ENCODE results near the gene WBP2. TPM values are rescaled to one million over a fixed set of nuclear protein-coding genes. Genes with fewer than 3 reads are reported as not detected.

WBP2 gene
- total RNA-seq, 2 experiments from 2014 or later = 29.9 to 117 TPM

GRCh38 chr17:75892556-75893224 lies 37.6 kb upstream of the WBP2 start:
- no peaks in the 10 kb centered on the region for H3K9me2 ChIP-seq (ENCODE audit: insufficient read depth, low read length)
- peaks cover 43% of the 10 kb centered on the region for H3K36me3 ChIP-seq (ENCODE audit: insufficient read depth, low read length)
- no peak overlapping the region for H3K27ac ChIP-seq (ENCODE audit: low read depth, low read length, poor library complexity, severe bottlenecking)
- intact Hi-C loops (cut with micrococcal nuclease; ENCODE audit: unreplicated experiment) = no loop called here
- ChIA-PET CTCF (ENCODE audit: unreplicated experiment) (interaction anchor here (0.5 kb wide), 1 partner anchor 48 kb away, joined by 9 read pairs; the partner anchor contains the start of gene UNC13D), POLR2A (interaction anchor here (0.6 kb wide), 1 partner anchor 88 kb away, joined by 3 read pairs; no protein-coding TSS in a partner anchor)
- H4K20me1 ChIP-seq (ENCODE audit: insufficient read depth, low read length) = no peaks in the 10 kb centered on the region
- no peaks in the 10 kb centered on the region for H3K9me3 ChIP-seq (ENCODE audit: low read length)
- H2AFZ ChIP-seq (ENCODE audit: low read length) = no peak overlapping the region
- H3K4me1 ChIP-seq (ENCODE audit: insufficient read depth, low read length, poor library complexity, severe bottlenecking) = peaks cover 23% of the 10 kb centered on the region
- no peak overlapping the region for H3K4me2 ChIP-seq (ENCODE audit: low read length)
- no peak overlapping the region for H3K4me3 ChIP-seq (ENCODE audit: low read depth, low read length, poor library complexity, severe bottlenecking)
- no TSS peak for BruUV-seq (replicated peaks)
- no peak for DNase-seq (ENCODE audit: low spot score)
- H3K79me2 ChIP-seq (ENCODE audit: insufficient read depth, low read depth, low read length) = peaks cover 20% of the 10 kb centered on the region
- TF ChIP-seq, protein P1, sequence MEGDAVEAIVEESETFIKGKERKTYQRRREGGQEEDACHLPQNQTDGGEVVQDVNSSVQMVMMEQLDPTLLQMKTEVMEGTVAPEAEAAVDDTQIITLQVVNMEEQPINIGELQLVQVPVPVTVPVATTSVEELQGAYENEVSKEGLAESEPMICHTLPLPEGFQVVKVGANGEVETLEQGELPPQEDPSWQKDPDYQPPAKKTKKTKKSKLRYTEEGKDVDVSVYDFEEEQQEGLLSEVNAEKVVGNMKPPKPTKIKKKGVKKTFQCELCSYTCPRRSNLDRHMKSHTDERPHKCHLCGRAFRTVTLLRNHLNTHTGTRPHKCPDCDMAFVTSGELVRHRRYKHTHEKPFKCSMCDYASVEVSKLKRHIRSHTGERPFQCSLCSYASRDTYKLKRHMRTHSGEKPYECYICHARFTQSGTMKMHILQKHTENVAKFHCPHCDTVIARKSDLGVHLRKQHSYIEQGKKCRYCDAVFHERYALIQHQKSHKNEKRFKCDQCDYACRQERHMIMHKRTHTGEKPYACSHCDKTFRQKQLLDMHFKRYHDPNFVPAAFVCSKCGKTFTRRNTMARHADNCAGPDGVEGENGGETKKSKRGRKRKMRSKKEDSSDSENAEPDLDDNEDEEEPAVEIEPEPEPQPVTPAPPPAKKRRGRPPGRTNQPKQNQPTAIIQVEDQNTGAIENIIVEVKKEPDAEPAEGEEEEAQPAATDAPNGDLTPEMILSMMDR (conservative IDR thresholded peaks at IDR 0.05; ENCODE audit: low read length) = no peak

DNA sequence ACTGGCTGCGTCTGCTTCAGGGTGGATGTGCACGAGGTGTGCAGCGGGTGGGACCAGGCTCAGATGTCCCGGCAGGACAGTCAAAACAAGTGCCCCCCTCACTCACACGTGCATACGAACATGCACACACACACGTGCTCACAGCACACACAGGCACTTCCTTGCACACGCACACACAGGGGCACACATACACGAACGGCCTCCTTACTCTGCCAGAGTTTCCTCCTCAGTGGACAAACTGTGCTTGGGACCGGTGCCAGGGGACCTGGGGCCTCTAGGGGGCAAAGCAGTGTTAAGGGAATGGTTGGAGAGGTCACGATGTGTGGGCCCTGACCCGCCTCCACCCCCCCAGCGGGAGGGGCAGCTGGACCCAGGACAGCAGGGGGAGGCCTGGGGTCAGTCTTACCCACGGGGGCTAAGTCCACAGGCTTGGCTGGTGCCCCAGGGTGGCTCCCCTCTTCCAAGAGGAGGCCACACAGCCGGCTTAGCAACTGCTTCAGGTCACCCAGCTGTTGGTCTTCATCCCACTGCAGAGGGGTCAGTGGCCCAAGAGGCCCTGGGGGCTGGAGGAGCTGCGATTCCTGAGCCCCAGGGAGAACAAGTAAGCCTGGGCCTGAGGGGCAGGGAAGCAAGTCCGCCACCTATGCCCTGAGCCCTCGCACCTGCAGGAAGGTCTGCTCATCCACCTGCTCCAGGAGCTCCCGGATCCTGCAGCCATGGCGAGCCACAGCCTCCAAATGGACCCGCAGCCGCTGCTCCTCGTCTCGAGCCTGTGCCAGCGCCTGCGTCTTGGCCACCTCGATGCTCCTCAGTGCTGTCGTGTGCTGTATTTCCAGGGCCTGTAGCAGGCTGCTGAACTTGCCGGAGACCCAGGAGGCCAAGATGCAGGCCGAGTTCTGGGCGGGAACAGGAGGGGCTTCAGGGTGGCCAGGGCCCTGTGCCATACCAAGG lies 36.7 kb upstream of the WBP2 start:
- DNase-seq (ENCODE audit: low spot score) = no peak
- Histone ChIP-seq H3K79me2 (ENCODE audit: insufficient read depth, low read depth, low read length) (peaks cover 20% of the 10 kb centered on the region), H4K20me1 (ENCODE audit: insufficient read depth, low read length) (no peaks in the 10 kb centered on the region), H3K27ac (ENCODE audit: low read depth, low read length, poor library complexity, severe bottlenecking) (no peak overlapping the region), H3K4me1 (ENCODE audit: insufficient read depth, low read length, poor library complexity, severe bottlenecking) (peaks cover 16% of the 10 kb centered on the region), H3K4me2 (ENCODE audit: low read length) (no peak overlapping the region), H2AFZ (ENCODE audit: low read length) (no peak overlapping the region), H3K4me3 (ENCODE audit: low read depth, low read length, poor library complexity, severe bottlenecking) (no peak overlapping the region), H3K36me3 (ENCODE audit: insufficient read depth, low read length) (peaks cover 38% of the 10 kb centered on the region), H3K9me2 (ENCODE audit: insufficient read depth, low read length) (no peaks in the 10 kb centered on the region), H3K9me3 (ENCODE audit: low read length) (no peaks in the 10 kb centered on the region)
- intact Hi-C loops (cut with micrococcal nuclease; ENCODE audit: unreplicated experiment) = no loop called here
- POLR2A ChIA-PET = no interaction called here
- CTCF ChIA-PET (ENCODE audit: unreplicated experiment) = interaction anchor here (0.5 to 0.8 kb wide), 2 partner anchors 48 to 203 kb away, joined by 4 to 9 read pairs; partner anchors contain the start of gene UNC13D
- no peak for TF ChIP-seq EZH2phosphoT487 (IDR thresholded peaks at IDR 0.05; ENCODE audit: borderline replicate concordance, low read depth, low read length)
- TF ChIP-seq, protein P1 (conservative IDR thresholded peaks at IDR 0.05; ENCODE audit: low read length) = no peak
- no TSS peak for BruUV-seq (replicated peaks)

Data from OCI-LY7 (cell line).